ENCODE data around the gene CHST12. TPM values are rescaled to one million over a fixed set of nuclear protein-coding genes. Genes with fewer than 3 reads are reported as not detected.

The CHST12 gene
- total and polyA plus RNA-seq, 2 of the 4 experiments (the other 2 are of a cell fraction) = 3.8 to 27.0 TPM

DNA sequence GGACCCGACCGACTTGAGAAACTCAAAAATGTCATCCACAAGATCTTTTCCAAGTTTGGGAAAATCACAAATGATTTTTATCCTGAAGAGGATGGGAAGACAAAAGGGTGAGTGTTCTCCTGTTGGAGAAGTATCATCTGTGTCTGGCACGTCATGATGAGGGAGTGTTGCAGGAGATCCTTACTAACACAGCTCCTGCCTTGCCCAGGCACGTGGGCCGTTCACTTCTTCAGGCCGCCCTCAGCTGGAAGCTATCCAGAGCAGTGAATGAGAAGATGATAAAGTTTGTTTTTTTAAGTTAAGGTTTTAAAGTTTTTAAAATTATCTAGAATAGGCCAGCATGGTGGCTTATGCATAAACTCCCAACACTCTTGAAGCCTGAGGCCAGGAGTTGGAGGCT lies 42.6 kb upstream of the CHST12 start:
- dilution Hi-C loops (cut with HindIII; ENCODE audit: low sequenced_read_pairs, unreplicated experiment) (no loop called here), intact Hi-C loops (cut with micrococcal nuclease) (no loop called here), in situ Hi-C loops (cut with MboI; ENCODE audit: low sequenced_read_pairs) (no loop called here)
- no peak overlapping the region for H2BK120ac ChIP-seq (ENCODE audit: low read depth, low read length)
- no peak overlapping the region for H2BK20ac ChIP-seq (ENCODE audit: low read depth, low read length)
- H4K91ac ChIP-seq (ENCODE audit: insufficient read depth, low read depth, low read length) = no peak overlapping the region
- no peak overlapping the region for H3K56ac ChIP-seq (ENCODE audit: extremely low read depth, insufficient read depth, low read length)
- H4K20me1 ChIP-seq (ENCODE audit: insufficient read depth, low read length) = peaks cover 71% of the 10 kb centered on the region
- 0 out of 2 replicates have a peak overlapping the region, but pooled peaks have one; percentile 12 for H3K23ac ChIP-seq (ENCODE audit: low read depth, low read length)
- no peak overlapping the region for H4K5ac ChIP-seq (ENCODE audit: low read depth, low read length)
- H3K4me2 ChIP-seq (ENCODE audit: low read depth, low read length) = no peak overlapping the region
- H3K9ac ChIP-seq (ENCODE audit: low read depth, low read length) = no peak overlapping the region
- no CpG with 5 or more reads among the region's 6 CpGs for WGBS, 2 experiments (ENCODE audit: extremely low coverage in 2 of 2, insufficient read length in 1 of 2)
- H3K18ac ChIP-seq (ENCODE audit: low read depth, low read length) = no peak overlapping the region
- TF ChIP-seq MAZ (IDR thresholded peaks at IDR 0.05; ENCODE audit: borderline replicate concordance, low read depth, low read length) (no peak), RCOR1 (IDR thresholded peaks at IDR 0.05; ENCODE audit: insufficient replicate concordance, low read length) (no peak), RAD21 (IDR thresholded peaks at IDR 0.05; ENCODE audit: low read length) (no peak), POLR2A (IDR thresholded peaks at IDR 0.05; ENCODE audit: low read depth, low read length) (no peak), NFE2L2 (IDR thresholded peaks at IDR 0.05; ENCODE audit: low read depth, low read length) (no peak), BHLHE40 (IDR thresholded peaks at IDR 0.05; ENCODE audit: low read depth, low read length) (no peak), MAFK (IDR thresholded peaks at IDR 0.05; ENCODE audit: low read depth, low read length) (no peak), CEBPB (IDR thresholded peaks at IDR 0.05; ENCODE audit: low read depth, low read length) (no peak), SMC3 (IDR thresholded peaks at IDR 0.05; ENCODE audit: low read depth, low read length) (no peak), FOS (IDR thresholded peaks at IDR 0.05; ENCODE audit: low read depth, low read length) (no peak), MXI1 (IDR thresholded peaks at IDR 0.05; ENCODE audit: borderline replicate concordance, low read depth, low read length) (no peak), CHD1 (IDR thresholded peaks at IDR 0.05; ENCODE audit: low read depth, low read length) (no peak), RFX5 (IDR thresholded peaks at IDR 0.05; ENCODE audit: low read depth, low read length) (no peak)
- TF ChIP-seq, protein P1, sequence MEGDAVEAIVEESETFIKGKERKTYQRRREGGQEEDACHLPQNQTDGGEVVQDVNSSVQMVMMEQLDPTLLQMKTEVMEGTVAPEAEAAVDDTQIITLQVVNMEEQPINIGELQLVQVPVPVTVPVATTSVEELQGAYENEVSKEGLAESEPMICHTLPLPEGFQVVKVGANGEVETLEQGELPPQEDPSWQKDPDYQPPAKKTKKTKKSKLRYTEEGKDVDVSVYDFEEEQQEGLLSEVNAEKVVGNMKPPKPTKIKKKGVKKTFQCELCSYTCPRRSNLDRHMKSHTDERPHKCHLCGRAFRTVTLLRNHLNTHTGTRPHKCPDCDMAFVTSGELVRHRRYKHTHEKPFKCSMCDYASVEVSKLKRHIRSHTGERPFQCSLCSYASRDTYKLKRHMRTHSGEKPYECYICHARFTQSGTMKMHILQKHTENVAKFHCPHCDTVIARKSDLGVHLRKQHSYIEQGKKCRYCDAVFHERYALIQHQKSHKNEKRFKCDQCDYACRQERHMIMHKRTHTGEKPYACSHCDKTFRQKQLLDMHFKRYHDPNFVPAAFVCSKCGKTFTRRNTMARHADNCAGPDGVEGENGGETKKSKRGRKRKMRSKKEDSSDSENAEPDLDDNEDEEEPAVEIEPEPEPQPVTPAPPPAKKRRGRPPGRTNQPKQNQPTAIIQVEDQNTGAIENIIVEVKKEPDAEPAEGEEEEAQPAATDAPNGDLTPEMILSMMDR (conservative IDR thresholded peaks at IDR 0.05; ENCODE audit: low read depth, low read length) = no peak
- TF ChIP-seq, protein P2, sequence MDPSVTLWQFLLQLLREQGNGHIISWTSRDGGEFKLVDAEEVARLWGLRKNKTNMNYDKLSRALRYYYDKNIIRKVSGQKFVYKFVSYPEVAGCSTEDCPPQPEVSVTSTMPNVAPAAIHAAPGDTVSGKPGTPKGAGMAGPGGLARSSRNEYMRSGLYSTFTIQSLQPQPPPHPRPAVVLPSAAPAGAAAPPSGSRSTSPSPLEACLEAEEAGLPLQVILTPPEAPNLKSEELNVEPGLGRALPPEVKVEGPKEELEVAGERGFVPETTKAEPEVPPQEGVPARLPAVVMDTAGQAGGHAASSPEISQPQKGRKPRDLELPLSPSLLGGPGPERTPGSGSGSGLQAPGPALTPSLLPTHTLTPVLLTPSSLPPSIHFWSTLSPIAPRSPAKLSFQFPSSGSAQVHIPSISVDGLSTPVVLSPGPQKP (IDR thresholded peaks at IDR 0.05; ENCODE audit: borderline replicate concordance, low read depth, low read length) = no peak
- TF ChIP-seq, protein P3, sequence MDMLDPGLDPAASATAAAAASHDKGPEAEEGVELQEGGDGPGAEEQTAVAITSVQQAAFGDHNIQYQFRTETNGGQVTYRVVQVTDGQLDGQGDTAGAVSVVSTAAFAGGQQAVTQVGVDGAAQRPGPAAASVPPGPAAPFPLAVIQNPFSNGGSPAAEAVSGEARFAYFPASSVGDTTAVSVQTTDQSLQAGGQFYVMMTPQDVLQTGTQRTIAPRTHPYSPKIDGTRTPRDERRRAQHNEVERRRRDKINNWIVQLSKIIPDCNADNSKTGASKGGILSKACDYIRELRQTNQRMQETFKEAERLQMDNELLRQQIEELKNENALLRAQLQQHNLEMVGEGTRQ (IDR thresholded peaks at IDR 0.05; ENCODE audit: low read depth, low read length) = no peak; the same call in 1 of the 2 replicates
- no TSS peak for BruUV-seq (replicated peaks)
- no peak overlapping the region for H2AK5ac ChIP-seq (ENCODE audit: low read depth, low read length)
- H3K14ac ChIP-seq (replicated peaks; ENCODE audit: low read depth, low read length) = no peak overlapping the region
- H3K9me1 ChIP-seq (ENCODE audit: insufficient read depth, low read length) = peaks cover 8% of the 10 kb centered on the region
- H3K36me3 ChIP-seq (ENCODE audit: control insufficient read depth, insufficient read depth, low read length) = peaks cover 46% of the 10 kb centered on the region
- CTCF ChIA-PET = no interaction called here
- H3K4ac ChIP-seq (ENCODE audit: low read depth, low read length) = no peak overlapping the region
- no peak overlapping the region for H2AK9ac ChIP-seq (replicated peaks; ENCODE audit: low read depth, low read length, poor library complexity)
- H3K27ac ChIP-seq (ENCODE audit: insufficient read depth, low read length) = no peak overlapping the region
- H2AFZ ChIP-seq (replicated peaks; ENCODE audit: low read length, poor library complexity) = no peak overlapping the region
- H2BK15ac ChIP-seq (ENCODE audit: low read depth, low read length) = no peak overlapping the region
- H3K4me3 ChIP-seq (ENCODE audit: insufficient read depth, low read depth, low read length) = no peak overlapping the region
- peaks cover 6% of the 10 kb centered on the region; the same call in 1 of the 2 replicates for H3K4me1 ChIP-seq (ENCODE audit: control insufficient read depth, insufficient read depth, low read length)
- no peak overlapping the region for H2BK5ac ChIP-seq (ENCODE audit: low read depth, low read length, poor library complexity, severe bottlenecking)
- no peak overlapping the region for H4K8ac ChIP-seq (ENCODE audit: low read depth in 2 of 2, low read length in 2 of 2)
- POLR2A ChIA-PET (ENCODE audit: unreplicated experiment) = no interaction called here
- H3K27me3 ChIP-seq (ENCODE audit: control insufficient read depth, insufficient read depth, low read length) = no peaks in the 10 kb centered on the region
- DNase-seq (peak; percentile 48), ATAC-seq (ENCODE audit: low read depth) (peak; percentile 42)
- no peaks in the 10 kb centered on the region for H3K9me3 ChIP-seq (ENCODE audit: control insufficient read depth, insufficient read depth, low read length)
- peaks cover 18 to 59% of the 10 kb centered on the region in 2 experiments for H3K79me1 ChIP-seq (ENCODE audit: low read depth in 1 of 2, low read length in 2 of 2)

Measured in IMR-90 (cell line).